ENCODE results near the gene KLHL29. TPM values are rescaled to one million over a fixed set of nuclear protein-coding genes. Genes with fewer than 3 reads are reported as not detected.

KLHL29 gene
- total and polyA plus RNA-seq, 2 experiments from 2014 or later = 1.5 to 6.5 TPM

GRCh38 chr2:23651187-23652080 lies 266.5 kb downstream of the KLHL29 start:
- ATAC-seq (no peak), DNase-seq (ENCODE audit: low spot score) (no peak)
- Histone ChIP-seq H2AFZ (no peak overlapping the region), H3K4me1 (ENCODE audit: insufficient read depth) (no peaks in the 10 kb centered on the region), H3K4me3 (no peak overlapping the region), H3K79me2 (replicated peaks; ENCODE audit: insufficient read depth) (no peaks in the 10 kb centered on the region), H3K9me2 (ENCODE audit: insufficient read depth) (no peaks in the 10 kb centered on the region), H3K27ac (ENCODE audit: low read depth) (no peak overlapping the region), H4K20me1 (replicated peaks; ENCODE audit: insufficient read depth) (no peaks in the 10 kb centered on the region), H3K27me3 (ENCODE audit: insufficient read depth) (no peaks in the 10 kb centered on the region), H3F3A (replicated peaks; ENCODE audit: low read depth) (no peaks in the 10 kb centered on the region), H3K36me3 (ENCODE audit: insufficient read depth) (no peaks in the 10 kb centered on the region), H3K4me2 (no peak overlapping the region)
- Mint-ChIP-seq H3K27me3 (ENCODE audit: insufficient read depth, low read depth, poor library complexity) (peaks cover 4% of the 10 kb centered on the region), H3K27ac (no peak overlapping the region), H3K4me3 (no peak overlapping the region), H3K4me1 (no peaks in the 10 kb centered on the region), H3K36me3 (ENCODE audit: low read depth) (no peaks in the 10 kb centered on the region), H3K9me3 (no peaks in the 10 kb centered on the region)
- TF ChIP-seq EZH2 (IDR thresholded peaks at IDR 0.05; ENCODE audit: low read depth, unreplicated experiment) (no peak), CTCF (conservative IDR thresholded peaks at IDR 0.05; ENCODE audit: low read depth in 2 of 2) (no peak), ETS1 (IDR thresholded peaks at IDR 0.05) (no peak), NANOG (IDR thresholded peaks at IDR 0.05; ENCODE audit: borderline replicate concordance) (no peak), ZNF114 (CRISPR knock-in tag; IDR thresholded peaks at IDR 0.05) (no peak), REST (IDR thresholded peaks at IDR 0.05; ENCODE audit: unreplicated experiment) (no peak), STAT1 (IDR thresholded peaks at IDR 0.05; ENCODE audit: unreplicated experiment) (no peak), POLR2AphosphoS5 (IDR thresholded peaks at IDR 0.05; ENCODE audit: low read depth) (no peak), ZNF462 (CRISPR knock-in tag; IDR thresholded peaks at IDR 0.05) (no peak), EZH2phosphoT487 (IDR thresholded peaks at IDR 0.05; ENCODE audit: unreplicated experiment) (no peak), ZNF331 (CRISPR knock-in tag; IDR thresholded peaks at IDR 0.05; ENCODE audit: low read depth) (no peak), JUNB (IDR thresholded peaks at IDR 0.05; ENCODE audit: unreplicated experiment) (no peak), CREB1 (CRISPR knock-in tag; IDR thresholded peaks at IDR 0.05; ENCODE audit: low read depth) (no peak)
